NT2/D1 (cell line): ENCODE results near the gene CYREN.
"Not testable (repeated sequence)": the region's sequence is repeated elsewhere in the genome, so short reads cannot be mapped to it uniquely, and the experiment has no call there.

ENCODE experiments used
- DNase-seq: peaks from one replicate; pipeline ENCODE4 v3.0.0-alpha.2; 2011; ENCODE audit warnings: low read depth, low spot score
- H3K27me3 ChIP-seq: 2 replicates; pipeline ENCODE4 v1.6.0; 2011; ENCODE audit warnings: mild to moderate bottlenecking; ENCODE audit not compliant: insufficient read length, insufficient read depth
- H3K36me3 ChIP-seq: 2 replicates; pipeline ENCODE4 v1.6.1; 2011; ENCODE audit warnings: mild to moderate bottlenecking, low read length, mixed read lengths; ENCODE audit not compliant: insufficient read depth, insufficient read length
- H3K4me1 ChIP-seq: 2 replicates; pipeline ENCODE4 v1.5.1; 2011; ENCODE audit not compliant: insufficient read depth, insufficient read length
- H3K4me3 ChIP-seq: 2 replicates; pipeline ENCODE4 v1.5.1; 2011; ENCODE audit warnings: low read depth; ENCODE audit not compliant: insufficient read length
- H3K9ac ChIP-seq: 2 replicates; pipeline ENCODE4 v1.6.0; 2011; ENCODE audit warnings: low read depth; ENCODE audit not compliant: insufficient read length
- H3K9me3 ChIP-seq: 2 replicates; pipeline ENCODE4 v1.5.1; 2011; ENCODE audit warnings: mild to moderate bottlenecking, low read length; ENCODE audit not compliant: insufficient read depth
- SUZ12 ChIP-seq: IDR thresholded peaks from 2 replicates; pipeline ENCODE4 v1.6.1; 2011; ENCODE audit not compliant: insufficient read length, insufficient read depth; ENCODE audit errors: extremely low read depth
- YY1 ChIP-seq: IDR thresholded peaks from 2 replicates; pipeline ENCODE4 v1.6.1; 2011; ENCODE audit not compliant: insufficient read length, insufficient read depth
- ZNF274 ChIP-seq: IDR thresholded peaks from 2 replicates; pipeline ENCODE4 v1.6.1; 2011; ENCODE audit warnings: mild to moderate bottlenecking, low read depth, low read length

CYREN gene

GRCh38 chr7:135147899-135148721 is 22.4 kb downstream of the CYREN start, which contains the start of gene TMEM140:
Gene TMEM140, plus strand, starts transcription at chr7:135148072. Its CDS starts 16,370 bp downstream, at chr7:135164442.
- H3K9me3 ChIP-seq: no peaks in the 10 kb centered on the region
- H3K36me3 ChIP-seq: no peaks in the 10 kb centered on the region
- H3K9ac ChIP-seq: no peak within 1 kb of the TSS
- H3K27me3 ChIP-seq: no peaks in the 10 kb centered on the region
- H3K4me3 ChIP-seq: no peak within 1 kb of the TSS
- no peak for DNase-seq
- no peaks in the 10 kb centered on the region for H3K4me1 ChIP-seq
- no peak for TF ChIP-seq YY1
- no peak for TF ChIP-seq SUZ12
- no peak for TF ChIP-seq ZNF274

GRCh38 chr7:135147341-135147898 is 23.1 kb downstream of the CYREN start:
- Histone ChIP-seq H3K4me3 (no peak overlapping the region), H3K9ac (no peak overlapping the region), H3K4me1 (no peaks in the 10 kb centered on the region)

GRCh38 chr7:135143885-135144668 is 26.4 kb downstream of the CYREN start:
- no peaks in the 10 kb centered on the region for H3K27me3 ChIP-seq
- no peaks in the 10 kb centered on the region for H3K4me1 ChIP-seq
- DNase-seq: no peak
- no peaks in the 10 kb centered on the region for H3K9me3 ChIP-seq
- H3K9ac ChIP-seq: no peak overlapping the region
- H3K36me3 ChIP-seq: no peaks in the 10 kb centered on the region
- TF ChIP-seq YY1: no peak
- TF ChIP-seq ZNF274: no peak
- TF ChIP-seq SUZ12: no peak
- no peak overlapping the region for H3K4me3 ChIP-seq

More at GRCh38 chr7:135147341-135147898, 23.1 kb downstream of the CYREN start:
- no peaks in the 10 kb centered on the region for H3K27me3 ChIP-seq
- no peaks in the 10 kb centered on the region for H3K9me3 ChIP-seq
- no peak for DNase-seq
- no peak for TF ChIP-seq ZNF274
- no peak for TF ChIP-seq SUZ12
- no peak for TF ChIP-seq YY1
- H3K36me3 ChIP-seq: no peaks in the 10 kb centered on the region

GRCh38 chr7:135129579-135129978 is 40.9 kb downstream of the CYREN start:
- DNase-seq: no peak
- 0 out of 2 replicates have a peak, but pooled peaks cover 4% of the 10 kb centered on the region for H3K9me3 ChIP-seq
- H3K4me1 ChIP-seq: no peaks in the 10 kb centered on the region

GRCh38 chr7:135128931-135129330 is 41.6 kb downstream of the CYREN start:
- H3K9ac ChIP-seq: no peak overlapping the region
- DNase-seq: no peak
- 0 out of 2 replicates have a peak, but pooled peaks cover 4% of the 10 kb centered on the region for H3K9me3 ChIP-seq
- TF ChIP-seq SUZ12: no peak
- no peak for TF ChIP-seq YY1
- TF ChIP-seq ZNF274: no peak
- no peaks in the 10 kb centered on the region for H3K4me1 ChIP-seq
- H3K27me3 ChIP-seq: no peaks in the 10 kb centered on the region
- no peaks in the 10 kb centered on the region for H3K36me3 ChIP-seq
- no peak overlapping the region for H3K4me3 ChIP-seq

More at GRCh38 chr7:135129579-135129978, 40.9 kb downstream of the CYREN start:
- H3K9ac ChIP-seq: no peak overlapping the region
- no peaks in the 10 kb centered on the region for H3K27me3 ChIP-seq
- TF ChIP-seq YY1: no peak
- TF ChIP-seq ZNF274: no peak
- H3K4me3 ChIP-seq: no peak overlapping the region
- no peaks in the 10 kb centered on the region for H3K36me3 ChIP-seq

GRCh38 chr7:135124631-135125030 is 45.9 kb downstream of the CYREN start:
- not testable (repeated sequence) for H3K4me1 ChIP-seq, H3K4me3 ChIP-seq, H3K36me3 ChIP-seq, DNase-seq, H3K9ac ChIP-seq, H3K9me3 ChIP-seq, H3K27me3 ChIP-seq

- no peaks in the 10 kb centered on the region for H3K36me3 ChIP-seq
- TF ChIP-seq SUZ12: no peak
- no peak for TF ChIP-seq YY1
- TF ChIP-seq ZNF274: no peak
- peak; percentile 15 for DNase-seq
- no peak overlapping the region for H3K9ac ChIP-seq
- H3K9me3 ChIP-seq: no peaks in the 10 kb centered on the region
- H3K4me1 ChIP-seq: peaks cover 2% of the 10 kb centered on the region
- H3K4me3 ChIP-seq: no peak overlapping the region
- H3K27me3 ChIP-seq: no peaks in the 10 kb centered on the region
These were observed 48.6 kb downstream of the CYREN start for GRCh38 chr7:135121868-135122267.
